Thyroid gland (tissue), 4 donors: ENCODE data around the gene ANK3. TPM values are rescaled to one million over a fixed set of nuclear protein-coding genes. Genes with fewer than 3 reads are reported as not detected.

Experiments used
- DNase-seq, 2 donors: peaks; one replicate each; pipeline ENCODE4 v3.0.0-alpha.2; 2019
- H3K27ac ChIP-seq, 3 donors: fragments of 200-600 bp; sonication (generic); 1 replicate in 2 of 3; 2 replicates in 1 of 3; pipeline ENCODE4 v1.5.1; 2016 to 2019; ENCODE audit warnings: mild to moderate bottlenecking in 1 of 3, moderate library complexity in 1 of 3
- H3K27me3 ChIP-seq: fragments of 200-600 bp; sonication (generic); one replicate; pipeline ENCODE4 v1.5.1; 2019
- H3K36me3 ChIP-seq, 2 donors: fragments of 200-600 bp; sonication (generic); one replicate each; pipeline ENCODE4 v1.5.1; 2016 to 2019
- H3K4me1 ChIP-seq, 2 donors: fragments of 200-600 bp; sonication (generic); one replicate each; pipeline ENCODE4 v1.5.1; 2017 to 2019
- H3K4me3 ChIP-seq, 3 donors: fragments of 200-600 bp; sonication (generic); replicated peaks in 1 of 3; 1 replicate in 2 of 3; 2 replicates in 1 of 3; pipeline ENCODE4 v1.5.1; 2016; ENCODE audit warnings: mild to moderate bottlenecking in 1 of 3
- H3K9me3 ChIP-seq: fragments of 200-600 bp; sonication (generic); one replicate; pipeline ENCODE4 v1.5.1; 2017
- POLR2A ChIP-seq, 2 donors: fragments of 450-650 bp; IDR thresholded peaks; one replicate each; pipeline ENCODE4 v1.6.1; 2017; ENCODE audit warnings: antibody characterized with exemption in 2 of 2, mild to moderate bottlenecking in 2 of 2, moderate library complexity in 1 of 2
- WGBS, 2 donors: methylation state at CpG; one replicate each; pipeline ENCODE4 v1.1.5; 2017; 5-methylcytosine and 5-hydroxymethylcytosine counted together
- intact Hi-C: fragments of 100-400 bp; cut with DNase I; formaldehyde crosslinking; loops from one replicate; pipeline ENCODE4 v1.15.1; 2023
- total RNA-seq, 4 donors: library from RNA; depleted of rRNA; stranded (reverse); fragments of >200 nt; gene quantifications; one replicate each; pipeline ENCODE4 v1.2.3, GENCODE V29; 2016
- TF ChIP-seq, protein P1 (sequence below), 6 experiments: fragments of 200-600 bp in 3 of 6; fragments of 450-650 bp in 3 of 6; sonication (generic) in 3 of 6; IDR thresholded peaks; one replicate each; pipeline ENCODE4 v1.5.1; 2016 to 2019; ENCODE audit warnings: antibody characterized with exemption in 6 of 6, mild to moderate bottlenecking in 2 of 6, inconsistent platforms in 1 of 6, moderate library complexity in 1 of 6

Gene ANK3
- total RNA-seq, 4 donors from 2014 or later = 56.6 to 118 (median 115) TPM

DNA sequence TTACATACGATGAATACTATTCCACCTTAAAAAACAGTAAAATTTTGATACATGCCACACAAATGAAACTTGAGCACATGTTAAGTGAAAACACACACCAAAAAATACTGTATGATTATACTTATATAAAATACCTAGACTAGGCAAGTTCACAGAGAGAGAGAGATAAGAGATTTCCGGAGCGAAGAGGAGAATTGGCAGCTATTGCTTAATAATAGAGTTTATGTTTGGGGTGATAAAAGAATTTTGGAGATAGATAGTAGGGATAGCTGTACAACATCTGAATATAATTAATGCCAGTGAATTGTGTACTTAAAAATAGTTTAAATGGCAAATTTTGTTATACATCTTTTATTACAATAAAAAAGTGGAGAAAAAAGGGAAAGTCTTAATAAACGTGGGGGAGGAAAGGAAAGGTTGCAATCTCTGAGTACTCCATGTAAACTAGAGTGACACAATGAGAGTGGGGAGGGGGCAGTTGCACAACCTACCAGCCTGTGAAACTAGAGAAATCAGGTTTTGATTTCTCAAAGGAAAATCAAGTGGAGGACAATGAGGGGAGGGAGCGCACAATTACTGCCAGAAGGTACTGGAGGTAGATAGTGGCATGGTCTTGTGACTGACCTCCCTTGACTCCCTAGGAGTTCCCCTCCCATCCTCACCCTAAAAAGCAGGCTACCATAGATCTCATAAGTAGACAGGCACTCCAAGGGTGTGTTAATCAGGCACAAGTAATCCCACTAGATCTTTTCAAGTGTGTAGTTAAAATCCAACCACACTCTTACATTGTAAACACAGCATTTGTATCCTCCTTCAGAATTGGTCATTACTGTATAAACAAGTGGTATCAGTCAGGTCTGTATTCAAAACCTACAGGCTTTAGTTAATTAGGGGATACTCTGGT, 31.6 kb upstream of the ANK3 start:
- intact Hi-C loops = no loop called here
- peaks cover 0 to 5% of the 10 kb centered on the region in 2 donors for H3K4me1 ChIP-seq
- TF ChIP-seq, protein P1, sequence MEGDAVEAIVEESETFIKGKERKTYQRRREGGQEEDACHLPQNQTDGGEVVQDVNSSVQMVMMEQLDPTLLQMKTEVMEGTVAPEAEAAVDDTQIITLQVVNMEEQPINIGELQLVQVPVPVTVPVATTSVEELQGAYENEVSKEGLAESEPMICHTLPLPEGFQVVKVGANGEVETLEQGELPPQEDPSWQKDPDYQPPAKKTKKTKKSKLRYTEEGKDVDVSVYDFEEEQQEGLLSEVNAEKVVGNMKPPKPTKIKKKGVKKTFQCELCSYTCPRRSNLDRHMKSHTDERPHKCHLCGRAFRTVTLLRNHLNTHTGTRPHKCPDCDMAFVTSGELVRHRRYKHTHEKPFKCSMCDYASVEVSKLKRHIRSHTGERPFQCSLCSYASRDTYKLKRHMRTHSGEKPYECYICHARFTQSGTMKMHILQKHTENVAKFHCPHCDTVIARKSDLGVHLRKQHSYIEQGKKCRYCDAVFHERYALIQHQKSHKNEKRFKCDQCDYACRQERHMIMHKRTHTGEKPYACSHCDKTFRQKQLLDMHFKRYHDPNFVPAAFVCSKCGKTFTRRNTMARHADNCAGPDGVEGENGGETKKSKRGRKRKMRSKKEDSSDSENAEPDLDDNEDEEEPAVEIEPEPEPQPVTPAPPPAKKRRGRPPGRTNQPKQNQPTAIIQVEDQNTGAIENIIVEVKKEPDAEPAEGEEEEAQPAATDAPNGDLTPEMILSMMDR (IDR thresholded peaks at IDR 0.05) = no peak
- no peak for TF ChIP-seq POLR2A (IDR thresholded peaks at IDR 0.05)
- H3K36me3 ChIP-seq = no peaks in the 10 kb centered on the region
- H3K9me3 ChIP-seq = no peaks in the 10 kb centered on the region
- H3K4me3 ChIP-seq = no peak overlapping the region
- 85 to 86% methylated on average over 5 of the region's 5 CpGs for WGBS, 2 donors
- no peak overlapping the region for H3K27ac ChIP-seq
- DNase-seq = no peak
- H3K27me3 ChIP-seq = no peaks in the 10 kb centered on the region

DNA sequence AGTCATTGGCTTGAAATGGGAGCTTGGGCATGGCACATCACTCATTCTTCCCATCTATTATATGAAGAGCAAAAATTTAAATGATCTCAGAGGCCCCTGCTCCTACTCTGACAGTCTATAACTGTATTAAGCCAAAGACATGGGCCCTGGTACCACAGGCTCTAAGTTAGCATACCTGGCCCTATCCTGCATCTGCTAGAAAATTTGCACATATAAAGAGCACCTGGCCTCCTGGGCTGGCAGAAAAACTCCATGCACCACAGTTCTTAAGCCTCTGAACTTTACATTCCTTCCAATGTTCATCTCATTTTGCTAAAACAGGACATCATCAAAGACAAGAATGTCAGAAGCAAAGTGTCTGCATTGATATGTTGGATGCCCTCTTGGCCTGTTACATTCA, 29.6 kb upstream of the ANK3 start:
- TF ChIP-seq POLR2A (IDR thresholded peaks at IDR 0.05) = no peak
- TF ChIP-seq, protein P1 (IDR thresholded peaks at IDR 0.05) = no peak
- intact Hi-C loops = no loop called here
- Histone ChIP-seq H3K4me1 (no peaks in the 10 kb centered on the region), H3K36me3 (no peaks in the 10 kb centered on the region), H3K27me3 (no peaks in the 10 kb centered on the region), H3K27ac (no peak overlapping the region), H3K9me3 (no peaks in the 10 kb centered on the region), H3K4me3 (no peak overlapping the region)
- no peak for DNase-seq

DNA sequence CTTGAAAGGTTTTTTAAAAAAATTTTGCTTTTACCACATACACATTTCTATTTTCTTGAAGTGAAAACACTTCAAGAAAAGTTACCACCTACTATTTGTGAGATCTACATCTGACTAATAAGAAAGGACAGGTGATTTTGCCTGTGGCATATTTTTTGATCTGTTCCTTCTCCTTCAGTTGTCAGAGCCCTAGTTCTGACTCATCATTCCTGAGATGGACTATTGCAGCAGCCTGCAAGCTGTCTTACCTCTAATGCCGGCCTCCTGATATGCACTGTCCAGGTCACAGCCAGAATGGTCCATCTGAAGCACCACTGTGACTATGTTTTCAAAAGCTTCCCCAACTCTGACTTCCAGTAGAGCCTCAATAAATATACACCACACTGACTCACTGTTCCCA, 28.2 kb upstream of the ANK3 start:
- H3K4me1 ChIP-seq = no peaks in the 10 kb centered on the region

DNA sequence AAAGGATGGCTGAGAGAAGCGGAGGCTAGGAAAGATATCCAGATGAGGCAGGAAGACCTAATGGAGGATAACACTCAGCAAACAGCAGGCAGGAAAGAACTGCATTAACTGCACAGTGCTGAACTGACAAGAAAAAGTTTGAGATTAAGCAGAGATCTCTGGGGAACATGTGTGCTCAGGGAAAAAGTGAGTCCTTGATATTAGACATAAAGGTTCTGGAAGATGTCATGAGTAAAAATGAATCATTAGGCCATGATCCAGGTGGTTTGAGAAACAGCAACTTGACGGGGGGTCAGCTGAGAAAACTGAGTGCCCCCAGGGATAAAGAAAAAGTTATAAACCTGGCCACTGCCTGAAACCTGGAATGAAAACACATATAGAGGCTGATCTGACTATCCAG, 27.3 kb upstream of the ANK3 start:
- Histone ChIP-seq H3K4me3 (no peak overlapping the region), H3K27ac (no peak overlapping the region), H3K9me3 (no peaks in the 10 kb centered on the region), H3K36me3 (no peaks in the 10 kb centered on the region), H3K27me3 (no peaks in the 10 kb centered on the region), H3K4me1 (no peaks in the 10 kb centered on the region)
- TF ChIP-seq, protein P1 (IDR thresholded peaks at IDR 0.05) = no peak
- TF ChIP-seq POLR2A (IDR thresholded peaks at IDR 0.05) = no peak
- WGBS, 2 donors = 93 to 94% methylated on average over 2 of the region's 2 CpGs
- DNase-seq = no peak
- intact Hi-C loops = no loop called here

More for the DNA sequence above, 28.2 kb upstream of the ANK3 start:
- H3K4me3 ChIP-seq = no peak overlapping the region
- no peaks in the 10 kb centered on the region for H3K9me3 ChIP-seq
- intact Hi-C loops = no loop called here
- TF ChIP-seq POLR2A (IDR thresholded peaks at IDR 0.05) = no peak
- TF ChIP-seq, protein P1 (IDR thresholded peaks at IDR 0.05) = no peak
- no peak for DNase-seq
- no peak overlapping the region for H3K27ac ChIP-seq
- 92 to 100% methylated on average over 1 of the region's 1 CpG for WGBS, 2 donors
- no peaks in the 10 kb centered on the region for H3K36me3 ChIP-seq
- no peaks in the 10 kb centered on the region for H3K27me3 ChIP-seq

DNA sequence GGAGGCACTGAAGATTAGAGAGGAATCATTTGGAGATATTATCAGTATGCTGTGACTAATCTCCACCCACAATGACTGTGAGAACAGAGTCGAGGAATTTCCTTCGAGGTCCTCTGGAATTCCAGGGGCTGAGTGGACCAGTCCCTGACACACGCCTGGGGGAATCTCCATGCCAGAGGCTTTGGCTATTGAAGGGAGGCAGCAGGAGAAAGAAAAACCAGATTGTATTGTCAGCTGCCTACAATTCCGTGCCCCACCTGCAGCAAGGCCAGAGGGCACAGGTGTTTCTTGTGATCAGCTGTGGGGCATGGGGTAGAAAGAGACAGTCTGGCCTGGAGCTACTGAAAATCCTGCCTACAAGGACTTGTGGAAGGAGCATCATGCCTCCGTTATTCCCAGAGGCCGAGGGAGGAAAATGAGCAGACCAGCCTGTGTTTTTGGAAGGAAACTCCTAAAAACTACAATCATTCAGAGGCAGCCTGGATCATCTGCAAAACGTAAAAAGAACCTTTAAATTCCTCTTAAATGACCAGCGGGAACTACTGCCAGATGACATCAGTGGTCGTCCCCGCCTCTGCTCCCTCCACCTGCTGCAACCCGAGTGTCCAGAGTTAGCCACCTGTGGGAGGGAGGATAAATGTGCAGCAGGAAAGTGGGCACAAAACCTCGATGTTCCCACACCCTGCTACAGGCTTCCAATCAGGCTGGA, 25.4 kb upstream of the ANK3 start:
- TF ChIP-seq, protein P1 (IDR thresholded peaks at IDR 0.05) = no peak
- TF ChIP-seq POLR2A (IDR thresholded peaks at IDR 0.05) = no peak
- no peak for DNase-seq
- H3K4me1 ChIP-seq = peaks cover 0 to 6% of the 10 kb centered on the region in 2 donors
- intact Hi-C loops = no loop called here
- no peak overlapping the region for H3K4me3 ChIP-seq
- H3K27ac ChIP-seq = no peak overlapping the region
- no peaks in the 10 kb centered on the region for H3K36me3 ChIP-seq
- WGBS, 2 donors = 60 to 78% methylated on average over 12 of the region's 12 CpGs
- no peaks in the 10 kb centered on the region for H3K27me3 ChIP-seq
- H3K9me3 ChIP-seq = no peaks in the 10 kb centered on the region
